Karpas-422 (cell line): ENCODE measurements around the gene CACNA1C. TPM values are rescaled to one million over a fixed set of nuclear protein-coding genes. Genes with fewer than 3 reads are reported as not detected.
A peak's percentile ranks its signal among the peaks of the same experiment; 100 is the strongest.

Source experiments
- DNase-seq: peaks from one replicate; pipeline ENCODE4 v3.0.0-alpha.2; 2015
- H2AFZ ChIP-seq: fragments of 200-600 bp; sonication (generic); 2 replicates; pipeline ENCODE4 v1.6.1; 2014; ENCODE audit warnings: antibody characterized with exemption, low read length, mixed read lengths
- H3K27ac ChIP-seq: fragments of 200-600 bp; sonication (generic); 2 replicates; pipeline ENCODE4 v1.5.1; 2014; ENCODE audit warnings: mild to moderate bottlenecking, low read length, moderate library complexity
- H3K27me3 ChIP-seq: fragments of 200-600 bp; sonication (generic); 2 replicates; pipeline ENCODE4 v1.6.1; 2014; ENCODE audit warnings: low read length, mixed read lengths
- H3K36me3 ChIP-seq: fragments of 200-600 bp; sonication (generic); 2 replicates; pipeline ENCODE4 v1.6.1; 2014; ENCODE audit warnings: low read length, mixed read lengths; ENCODE audit not compliant: insufficient read depth
- H3K4me1 ChIP-seq: fragments of 200-600 bp; sonication (generic); 2 replicates; pipeline ENCODE4 v1.6.1; 2014; ENCODE audit warnings: mild to moderate bottlenecking, low read length, mixed read lengths
- H3K4me2 ChIP-seq: fragments of 200-600 bp; sonication (generic); 2 replicates; pipeline ENCODE4 v1.6.1; 2014; ENCODE audit warnings: low read length, low read depth, mild to moderate bottlenecking; ENCODE audit not compliant: poor library complexity, severe bottlenecking
- H3K4me3 ChIP-seq: fragments of 200-600 bp; sonication (generic); 2 replicates; pipeline ENCODE4 v1.5.1; 2014; ENCODE audit warnings: mild to moderate bottlenecking, antibody characterized with exemption, low read length, mixed read lengths
- H3K79me2 ChIP-seq: fragments of 200-600 bp; sonication (generic); 2 replicates; pipeline ENCODE4 v1.6.1; 2014; ENCODE audit warnings: mild to moderate bottlenecking, low read length, mixed read lengths
- H3K9ac ChIP-seq: fragments of 200-600 bp; sonication (generic); 2 replicates; pipeline ENCODE4 v1.6.0; 2014; ENCODE audit warnings: low read length
- H3K9me2 ChIP-seq: fragments of 200-600 bp; sonication (generic), shearing (Covaris generic); replicated peaks from 2 replicates; pipeline ENCODE4 v1.6.0; 2014; ENCODE audit warnings: mild to moderate bottlenecking, low read length, moderate library complexity; ENCODE audit not compliant: insufficient read depth
- H3K9me3 ChIP-seq: fragments of 300-700, 200-600 bp; sonication (generic); 2 replicates; pipeline ENCODE4 v1.6.1; 2014; ENCODE audit warnings: low read length, mixed read lengths
- H4K20me1 ChIP-seq: fragments of 200-600 bp; sonication (generic); 2 replicates; pipeline ENCODE4 v1.6.1; 2014; ENCODE audit warnings: mild to moderate bottlenecking, antibody characterized with exemption, low read length, low read depth; ENCODE audit not compliant: insufficient read depth
- total RNA-seq: library from RNA; depleted of rRNA; stranded (reverse); fragments of >200 nt; shearing (Covaris generic); gene quantifications from 2 replicates; pipeline ENCODE4 v1.2.3, GENCODE V29; 2014; ENCODE audit warnings: low replicate concordance

Gene CACNA1C
- total RNA-seq, 1 experiment from 2014 or later, result 0.11 TPM

- H3K36me3 ChIP-seq, result no peaks in the 10 kb centered on the region
- H3K9me3 ChIP-seq, result no peaks in the 10 kb centered on the region
- H3K4me2 ChIP-seq, result no peak overlapping the region
- no peak overlapping the region for H3K27ac ChIP-seq
- DNase-seq, result no peak
- no peaks in the 10 kb centered on the region for H4K20me1 ChIP-seq
- no peaks in the 10 kb centered on the region for H3K27me3 ChIP-seq
- no peak overlapping the region for H3K9ac ChIP-seq
- H3K4me3 ChIP-seq, result no peak overlapping the region
- no peaks in the 10 kb centered on the region for H3K4me1 ChIP-seq
- no peak overlapping the region for H2AFZ ChIP-seq
- no peaks in the 10 kb centered on the region for H3K79me2 ChIP-seq
- H3K9me2 ChIP-seq, result no peaks in the 10 kb centered on the region
Measured at GRCh38 chr12:2550561-2551411, 498.0 kb downstream of the CACNA1C start.

DNA sequence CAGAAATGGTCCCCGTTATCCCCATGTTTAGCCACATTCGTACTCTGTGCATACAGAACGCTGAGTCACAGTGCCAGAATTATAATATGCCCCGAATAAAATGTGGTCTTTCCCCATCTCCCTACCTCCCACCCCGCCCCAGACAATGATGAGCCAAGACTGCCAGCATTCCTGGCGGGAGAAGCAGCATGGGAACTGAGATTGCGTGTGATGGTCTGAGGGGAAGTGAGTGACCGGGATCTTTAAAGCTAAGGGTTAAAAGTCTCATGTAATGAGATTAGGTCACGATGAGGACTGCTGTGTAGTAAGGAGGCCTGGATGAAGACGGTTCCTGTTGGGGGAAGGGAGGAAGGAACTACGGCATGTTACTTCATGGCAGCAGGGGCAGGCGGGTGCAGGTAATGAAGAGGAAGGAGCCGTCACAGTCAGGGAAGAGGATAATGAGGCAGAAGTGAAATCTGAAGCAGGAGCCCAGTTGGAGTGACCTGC is 498.7 kb downstream of the CACNA1C start:
- no peaks in the 10 kb centered on the region for H3K27me3 ChIP-seq
- no peak overlapping the region for H3K27ac ChIP-seq
- H3K9me2 ChIP-seq, result no peaks in the 10 kb centered on the region
- no peak overlapping the region for H3K4me3 ChIP-seq
- no peaks in the 10 kb centered on the region for H4K20me1 ChIP-seq
- no peak overlapping the region for H2AFZ ChIP-seq
- DNase-seq, result no peak
- no peak overlapping the region for H3K4me2 ChIP-seq
- no peaks in the 10 kb centered on the region for H3K9me3 ChIP-seq
- no peaks in the 10 kb centered on the region for H3K79me2 ChIP-seq
- H3K9ac ChIP-seq, result no peak overlapping the region
- no peaks in the 10 kb centered on the region for H3K36me3 ChIP-seq
- H3K4me1 ChIP-seq, result no peaks in the 10 kb centered on the region

DNA sequence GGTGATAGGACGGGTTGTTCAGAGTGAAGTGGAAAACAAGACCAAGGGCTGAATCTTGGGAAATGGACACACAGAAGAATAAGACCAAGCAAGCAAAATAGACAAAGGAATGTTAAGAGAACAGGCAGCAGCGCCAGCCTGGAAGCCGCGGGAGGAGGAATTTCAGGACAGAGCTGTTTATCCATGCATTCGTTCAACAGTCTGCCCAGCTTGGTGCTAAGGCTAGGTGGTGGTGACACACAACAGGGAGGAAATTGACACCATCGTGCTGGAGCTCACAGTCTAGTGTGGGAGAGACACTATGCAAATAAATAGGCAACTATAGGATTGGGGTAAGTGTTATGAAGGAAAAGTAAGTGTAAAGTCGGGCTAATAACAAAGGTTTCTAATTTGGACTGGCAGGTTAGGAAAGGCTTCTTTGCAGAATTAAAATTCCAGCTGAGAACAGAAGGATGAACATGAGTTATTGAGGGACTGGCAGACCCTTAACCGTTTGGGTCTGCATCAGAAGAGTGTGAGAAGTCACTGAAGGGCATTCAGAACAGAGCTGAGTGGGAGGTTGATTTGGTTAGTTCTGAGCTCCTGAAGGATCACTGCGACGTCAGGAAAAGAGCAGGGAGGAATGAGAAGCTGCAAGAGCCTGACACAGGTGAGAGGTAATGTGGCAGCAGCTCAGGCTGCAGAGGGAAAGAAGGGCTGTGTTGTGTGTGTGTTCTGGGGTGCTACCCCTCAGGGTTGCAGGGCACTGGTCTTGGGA is 499.4 kb downstream of the CACNA1C start:
- Histone ChIP-seq H3K9me2 (no peaks in the 10 kb centered on the region), H3K36me3 (no peaks in the 10 kb centered on the region), H3K9ac (no peak overlapping the region), H3K79me2 (no peaks in the 10 kb centered on the region), H3K27ac (no peak overlapping the region), H3K9me3 (no peaks in the 10 kb centered on the region), H3K4me1 (no peaks in the 10 kb centered on the region), H3K4me3 (no peak overlapping the region), H2AFZ (no peak overlapping the region), H4K20me1 (no peaks in the 10 kb centered on the region), H3K27me3 (no peaks in the 10 kb centered on the region), H3K4me2 (no peak overlapping the region)
- no peak for DNase-seq

GRCh38 chr12:2553388-2554126 is 500.8 kb downstream of the CACNA1C start:
- Histone ChIP-seq H3K79me2 (no peaks in the 10 kb centered on the region), H3K27me3 (no peaks in the 10 kb centered on the region), H3K4me1 (no peaks in the 10 kb centered on the region), H3K36me3 (no peaks in the 10 kb centered on the region), H3K4me3 (no peak overlapping the region), H4K20me1 (no peaks in the 10 kb centered on the region), H3K4me2 (no peak overlapping the region), H3K9me2 (no peaks in the 10 kb centered on the region), H3K9ac (no peak overlapping the region), H3K9me3 (no peaks in the 10 kb centered on the region), H3K27ac (no peak overlapping the region), H2AFZ (no peak overlapping the region)
- no peak for DNase-seq

DNA sequence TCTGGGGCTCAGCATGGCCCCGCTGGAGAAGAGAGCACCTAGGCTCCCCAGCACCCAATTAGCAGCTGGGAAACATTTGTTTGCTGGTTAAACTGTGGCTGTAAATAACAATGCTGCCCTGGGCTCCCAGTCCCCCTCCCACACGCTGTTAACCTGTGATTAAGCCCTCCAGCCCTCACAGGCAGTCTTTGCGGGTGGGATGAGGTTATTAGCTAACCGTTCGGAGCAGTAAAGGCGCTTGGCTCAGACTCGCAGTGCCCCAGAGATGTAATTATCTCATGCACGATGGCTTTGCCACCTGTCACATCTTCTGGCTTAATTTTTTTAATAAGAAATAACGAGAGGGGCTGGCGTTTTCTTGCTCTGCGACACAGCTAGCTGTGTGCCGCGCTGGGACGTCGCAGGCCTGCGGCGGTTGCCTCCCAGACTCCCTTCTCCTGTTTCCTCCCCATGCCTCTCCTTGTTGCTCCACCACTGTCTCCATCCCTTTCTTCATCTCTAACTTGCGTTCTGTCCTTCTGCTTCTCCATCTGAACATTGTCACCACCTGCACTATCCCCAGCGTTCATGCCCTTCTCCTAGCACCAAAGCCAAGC is 502.8 kb downstream of the CACNA1C start:
- Histone ChIP-seq H3K9me2 (no peaks in the 10 kb centered on the region), H3K27me3 (0 out of 2 replicates have a peak, but pooled peaks cover 3% of the 10 kb centered on the region), H3K4me1 (peaks cover 7% of the 10 kb centered on the region), H4K20me1 (no peaks in the 10 kb centered on the region), H2AFZ (no peak overlapping the region), H3K4me3 (no peak overlapping the region), H3K4me2 (no peak overlapping the region), H3K79me2 (no peaks in the 10 kb centered on the region), H3K9ac (no peak overlapping the region), H3K36me3 (no peaks in the 10 kb centered on the region), H3K27ac (no peak overlapping the region), H3K9me3 (no peaks in the 10 kb centered on the region)
- no peak for DNase-seq

DNA sequence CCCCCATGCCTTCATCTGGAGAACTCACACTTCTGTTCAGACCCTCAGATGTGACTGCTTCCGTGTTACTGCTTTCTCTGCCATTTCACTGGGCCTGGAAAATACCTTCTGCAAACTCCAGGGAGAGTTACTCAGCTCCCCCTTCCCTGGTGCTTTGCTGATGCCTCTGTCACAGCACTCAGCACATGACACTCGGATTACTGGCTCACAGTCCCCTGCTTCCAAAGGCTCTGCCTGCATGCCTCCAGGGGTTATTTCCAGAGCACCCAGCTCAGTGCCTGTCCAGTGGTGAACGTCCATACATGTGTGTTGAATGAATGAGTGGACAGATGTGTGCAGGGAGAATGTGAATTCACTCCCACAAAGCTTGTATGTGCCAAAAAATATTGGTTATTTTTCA is 504.8 kb downstream of the CACNA1C start:
- Histone ChIP-seq H3K4me1 (peaks cover 15% of the 10 kb centered on the region), H3K79me2 (no peaks in the 10 kb centered on the region), H3K9ac (no peak overlapping the region), H3K4me2 (no peak overlapping the region), H3K27ac (no peak overlapping the region), H3K4me3 (no peak overlapping the region), H3K9me2 (no peaks in the 10 kb centered on the region), H2AFZ (no peak overlapping the region), H3K36me3 (no peaks in the 10 kb centered on the region), H3K9me3 (no peaks in the 10 kb centered on the region), H4K20me1 (no peaks in the 10 kb centered on the region), H3K27me3 (0 out of 2 replicates have a peak, but pooled peaks cover 3% of the 10 kb centered on the region)
- DNase-seq, result no peak

- Histone ChIP-seq H3K4me3 (no peak overlapping the region), H3K9me2 (no peaks in the 10 kb centered on the region), H3K9ac (no peak overlapping the region)
Measured at GRCh38 chr12:2559931-2560330, 507.1 kb downstream of the CACNA1C start.

More at GRCh38 chr12:2559931-2560330, 507.1 kb downstream of the CACNA1C start:
- Histone ChIP-seq H4K20me1 (no peaks in the 10 kb centered on the region), H3K79me2 (no peaks in the 10 kb centered on the region), H3K9me3 (no peaks in the 10 kb centered on the region), H3K27me3 (0 out of 2 replicates have a peak, but pooled peaks cover 3% of the 10 kb centered on the region), H3K27ac (no peak overlapping the region), H3K4me2 (peak overlapping the region; percentile 6), H2AFZ (no peak overlapping the region), H3K4me1 (peaks cover 15% of the 10 kb centered on the region), H3K36me3 (no peaks in the 10 kb centered on the region)
- peak; percentile 46 for DNase-seq
